ENCODE results near the gene RND3. TPM values are rescaled to one million over a fixed set of nuclear protein-coding genes. Genes with fewer than 3 reads are reported as not detected.

The RND3 gene
- polyA plus RNA-seq, 3 donors, result 51.5 to 60.6 (median 55.3) TPM

GRCh38 chr2:150476809-150477302, 10.6 kb downstream of the RND3 start:
- DNase-seq (ENCODE audit: low read depth in 3 of 3, low spot score in 2 of 3), result no peak

- DNase-seq (ENCODE audit: low read depth in 3 of 3, low spot score in 2 of 3), result no peak
These were observed 11.2 kb downstream of the RND3 start for GRCh38 chr2:150476286-150476685.

GRCh38 chr2:150475479-150476250, 11.8 kb downstream of the RND3 start:
- DNase-seq (ENCODE audit: low read depth in 3 of 3, low spot score in 2 of 3), result no peak

GRCh38 chr2:150474326-150475074, 13.0 kb downstream of the RND3 start:
- DNase-seq (ENCODE audit: low read depth in 3 of 3, low spot score in 2 of 3), result no peak

- DNase-seq (ENCODE audit: low read depth in 3 of 3, low spot score in 2 of 3), result no peak
These were observed 13.7 kb downstream of the RND3 start for GRCh38 chr2:150473767-150474166.

- no peak for DNase-seq (ENCODE audit: low read depth in 3 of 3, low spot score in 2 of 3)
These were observed 15.0 kb downstream of the RND3 start for GRCh38 chr2:150472511-150472899.

- DNase-seq (ENCODE audit: low read depth in 3 of 3, low spot score in 2 of 3), result no peak
These were observed 15.5 kb downstream of the RND3 start for GRCh38 chr2:150471813-150472510.

GRCh38 chr2:150470435-150470834, 17.0 kb downstream of the RND3 start:
- no peak for DNase-seq (ENCODE audit: low read depth in 3 of 3, low spot score in 2 of 3)

- no peak for DNase-seq (ENCODE audit: low read depth in 3 of 3, low spot score in 2 of 3)
These were observed 17.7 kb downstream of the RND3 start for GRCh38 chr2:150469706-150470274.

- no peak for DNase-seq (ENCODE audit: low read depth in 3 of 3, low spot score in 2 of 3)
These were observed 19.0 kb downstream of the RND3 start for GRCh38 chr2:150468350-150468960.

- no peak for DNase-seq (ENCODE audit: low read depth in 3 of 3, low spot score in 2 of 3)
These were observed 19.9 kb downstream of the RND3 start for GRCh38 chr2:150467621-150467963.

- DNase-seq (ENCODE audit: low read depth in 3 of 3, low spot score in 2 of 3), result no peak
These were observed 20.5 kb downstream of the RND3 start for GRCh38 chr2:150466741-150467620.

- DNase-seq (ENCODE audit: low read depth in 3 of 3, low spot score in 2 of 3), result no peak
These were observed 21.5 kb downstream of the RND3 start for GRCh38 chr2:150465703-150466569.

- no peak for DNase-seq (ENCODE audit: low read depth in 3 of 3, low spot score in 2 of 3)
These were observed 22.5 kb downstream of the RND3 start for GRCh38 chr2:150464986-150465385.

GRCh38 chr2:150464270-150464669, 23.2 kb downstream of the RND3 start:
- no peak for DNase-seq (ENCODE audit: low read depth in 3 of 3, low spot score in 2 of 3)

GRCh38 chr2:150462770-150463169, 24.7 kb downstream of the RND3 start:
- no peak for DNase-seq (ENCODE audit: low read depth in 3 of 3, low spot score in 2 of 3)

GRCh38 chr2:150459281-150459680, 28.2 kb downstream of the RND3 start:
- no peak for DNase-seq (ENCODE audit: low read depth in 3 of 3, low spot score in 2 of 3)

- DNase-seq (ENCODE audit: low read depth in 3 of 3, low spot score in 2 of 3), result no peak
These were observed 36.7 kb downstream of the RND3 start for GRCh38 chr2:150450765-150451164.

GRCh38 chr2:150449856-150450255, 37.6 kb downstream of the RND3 start:
- DNase-seq (ENCODE audit: low read depth in 3 of 3, low spot score in 2 of 3), result no peak

All from right renal cortex interstitium (tissue), 3 donors.